Sigmoid colon (tissue), 7 donors: ENCODE results near the gene ZSWIM8. TPM values are rescaled to one million over a fixed set of nuclear protein-coding genes. Genes with fewer than 3 reads are reported as not detected.

ENCODE experiments used
- DNase-seq: peaks from one replicate; pipeline ENCODE4 v3.0.0-alpha.2; 2019
- H3K27ac ChIP-seq, 4 donors: fragments of 200-600 bp; sonication (generic); one replicate each; pipeline ENCODE4 v1.5.1; 2016 to 2019; ENCODE audit warnings: mild to moderate bottlenecking in 1 of 4
- H3K27me3 ChIP-seq, 3 donors: fragments of 200-600 bp; sonication (generic); one replicate each; pipeline ENCODE4 v1.5.1; 2019; ENCODE audit warnings: mild to moderate bottlenecking in 1 of 3
- H3K36me3 ChIP-seq, 4 donors: fragments of 200-600 bp; sonication (generic); one replicate each; pipeline ENCODE4 v1.5.1; 2016 to 2019
- H3K4me1 ChIP-seq, 4 donors: fragments of 200-600 bp; sonication (generic); one replicate each; pipeline ENCODE4 v1.5.1; 2017 to 2019
- H3K4me3 ChIP-seq, 4 donors: fragments of 200-600 bp; sonication (generic); one replicate each; pipeline ENCODE4 v1.5.1; 2017 to 2019; ENCODE audit warnings: mild to moderate bottlenecking in 2 of 4, moderate library complexity in 1 of 4
- H3K9me3 ChIP-seq, 4 donors: fragments of 200-600 bp in 3 of 4; sonication (generic) in 3 of 4; one replicate each; pipeline versions ENCODE4 v1.5.1 to v1.6.1; 2013 to 2019
- EP300 ChIP-seq, 4 donors: sonication (generic); formaldehyde crosslinking; IDR thresholded peaks; one replicate each; pipeline ENCODE4 v1.6.1; 2017; ENCODE audit warnings: antibody characterized with exemption in 4 of 4
- POLR2A ChIP-seq, 2 donors: fragments of 450-650 bp; IDR thresholded peaks; one replicate each; pipeline ENCODE4 v1.6.1; 2016; ENCODE audit warnings: antibody characterized with exemption in 2 of 2, mild to moderate bottlenecking in 2 of 2, moderate library complexity in 2 of 2
- POLR2AphosphoS5 ChIP-seq, 4 donors: sonication (generic); formaldehyde crosslinking; IDR thresholded peaks; one replicate each; pipeline ENCODE4 v1.6.1; 2017; ENCODE audit warnings: antibody characterized with exemption in 4 of 4
- WGBS, 2 donors: extraction: QIAGEN DNeasy Blood & Tissue Kit; methylation state at CpG; one replicate each; pipeline ENCODE4 v1.1.7; 2013; 5-methylcytosine and 5-hydroxymethylcytosine counted together
- intact Hi-C: fragments of 100-400 bp; cut with DNase I; formaldehyde crosslinking; loops from one replicate; pipeline ENCODE4 v1.15.1; 2023
- polyA plus RNA-seq, 3 donors: library from polyadenylated mRNA; stranded (reverse); fragments of 200-250 nt; gene quantifications; one replicate each; pipeline ENCODE4 v1.2.3, GENCODE V29; 2013
- total RNA-seq, 4 donors: library from RNA; depleted of rRNA; stranded (reverse); fragments of >200 nt; gene quantifications; one replicate each; pipeline ENCODE4 v1.1.0, GENCODE V29; 2016
- TF ChIP-seq, protein P1 (sequence below), 4 experiments: fragments of 450-650 bp in 3 of 4; fragments of 200-600 bp in 1 of 4; IDR thresholded peaks; one replicate each; pipeline ENCODE4 v1.5.1; 2016 to 2019; ENCODE audit warnings: antibody characterized with exemption in 4 of 4, mild to moderate bottlenecking in 3 of 4, moderate library complexity in 2 of 4
- donor health status: healthy with polysubstance abuse.
- donor health status: Bipolar disorder and iron deficiency.
- donor health status: healthy.

Gene ZSWIM8
- total and polyA plus RNA-seq, 7 donors: 34.8 to 138 (median 61.8) TPM

DNA sequence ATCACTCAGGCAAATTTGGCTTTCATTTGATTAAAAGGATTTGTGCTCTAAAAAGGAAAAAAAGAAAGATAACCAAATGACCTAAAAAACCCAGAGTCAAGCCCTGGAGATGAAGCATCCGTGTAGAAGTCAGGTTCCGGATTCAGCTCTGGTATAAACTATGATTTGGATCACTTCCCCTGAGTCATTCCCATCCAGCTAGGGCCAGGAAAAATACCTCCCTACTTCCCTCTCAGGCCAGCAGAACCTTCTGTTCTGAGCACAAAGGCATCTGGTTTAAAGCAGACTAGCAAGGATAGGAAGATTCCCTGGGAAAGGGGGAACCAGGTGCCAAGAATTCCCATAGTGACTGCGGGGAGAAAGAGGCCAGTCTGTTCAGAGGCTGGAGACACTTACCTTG, 51.7 kb downstream of the ZSWIM8 start:
- peaks cover 0 to 16% (median 12%) of the 10 kb centered on the region in 4 donors for H3K4me1 ChIP-seq
- peak overlapping the region; percentile 52 to 67 (median 58) for H3K27ac ChIP-seq
- no peak for TF ChIP-seq EP300 (IDR thresholded peaks at IDR 0.05)
- TF ChIP-seq, protein P1, sequence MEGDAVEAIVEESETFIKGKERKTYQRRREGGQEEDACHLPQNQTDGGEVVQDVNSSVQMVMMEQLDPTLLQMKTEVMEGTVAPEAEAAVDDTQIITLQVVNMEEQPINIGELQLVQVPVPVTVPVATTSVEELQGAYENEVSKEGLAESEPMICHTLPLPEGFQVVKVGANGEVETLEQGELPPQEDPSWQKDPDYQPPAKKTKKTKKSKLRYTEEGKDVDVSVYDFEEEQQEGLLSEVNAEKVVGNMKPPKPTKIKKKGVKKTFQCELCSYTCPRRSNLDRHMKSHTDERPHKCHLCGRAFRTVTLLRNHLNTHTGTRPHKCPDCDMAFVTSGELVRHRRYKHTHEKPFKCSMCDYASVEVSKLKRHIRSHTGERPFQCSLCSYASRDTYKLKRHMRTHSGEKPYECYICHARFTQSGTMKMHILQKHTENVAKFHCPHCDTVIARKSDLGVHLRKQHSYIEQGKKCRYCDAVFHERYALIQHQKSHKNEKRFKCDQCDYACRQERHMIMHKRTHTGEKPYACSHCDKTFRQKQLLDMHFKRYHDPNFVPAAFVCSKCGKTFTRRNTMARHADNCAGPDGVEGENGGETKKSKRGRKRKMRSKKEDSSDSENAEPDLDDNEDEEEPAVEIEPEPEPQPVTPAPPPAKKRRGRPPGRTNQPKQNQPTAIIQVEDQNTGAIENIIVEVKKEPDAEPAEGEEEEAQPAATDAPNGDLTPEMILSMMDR (IDR thresholded peaks at IDR 0.05): no peak
- TF ChIP-seq POLR2A (IDR thresholded peaks at IDR 0.05): no peak
- TF ChIP-seq POLR2AphosphoS5 (IDR thresholded peaks at IDR 0.05): peak in 1 of 4 donors; percentile 19
- no peak for DNase-seq
- WGBS, 2 donors: 92 to 94% methylated on average over 3 of the region's 3 CpGs
- H3K36me3 ChIP-seq: peaks cover 34 to 94% (median 72%) of the 10 kb centered on the region in 4 donors
- H3K9me3 ChIP-seq: no peaks in the 10 kb centered on the region
- no peak overlapping the region for H3K4me3 ChIP-seq
- intact Hi-C loops: no loop called here
- no peaks in the 10 kb centered on the region for H3K27me3 ChIP-seq

DNA sequence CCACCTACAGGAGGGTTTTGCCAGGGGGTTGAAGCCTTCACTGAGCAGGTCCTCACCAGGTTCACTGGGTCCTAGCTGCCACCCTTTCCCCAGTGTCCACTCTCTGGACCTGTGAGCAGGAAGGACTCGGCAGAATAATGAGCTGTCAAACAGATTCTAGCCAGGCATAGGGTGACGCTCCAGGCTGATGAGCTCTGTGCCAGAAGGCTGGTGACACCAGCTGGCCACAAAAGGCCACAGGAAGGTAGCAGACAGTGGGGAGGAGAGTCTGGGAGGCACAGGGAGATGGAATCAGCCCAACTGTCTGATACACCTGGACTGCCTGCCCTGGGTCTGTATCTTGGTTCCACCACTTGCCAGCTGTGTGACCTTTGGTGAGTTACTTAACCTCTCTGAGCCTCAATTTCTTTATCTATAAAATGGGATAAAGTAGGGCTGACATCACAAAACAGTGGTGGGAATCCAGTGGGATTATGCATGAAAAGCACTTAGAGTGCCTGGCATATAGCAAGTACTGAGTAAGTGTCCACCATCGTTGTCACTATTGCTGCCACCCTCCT, 52.7 kb downstream of the ZSWIM8 start:
- H3K9me3 ChIP-seq: no peaks in the 10 kb centered on the region
- peaks cover 44 to 94% (median 81%) of the 10 kb centered on the region in 4 donors for H3K36me3 ChIP-seq
- no peak for TF ChIP-seq POLR2A (IDR thresholded peaks at IDR 0.05)
- H3K27ac ChIP-seq: peak overlapping the region; percentile 27 to 67 (median 56)
- peaks cover 0 to 16% (median 12%) of the 10 kb centered on the region in 4 donors for H3K4me1 ChIP-seq
- no peak for DNase-seq
- intact Hi-C loops: no loop called here
- H3K27me3 ChIP-seq: no peaks in the 10 kb centered on the region
- H3K4me3 ChIP-seq: no peak overlapping the region
- WGBS, 2 donors: 92% methylated on average over 3 of the region's 3 CpGs

DNA sequence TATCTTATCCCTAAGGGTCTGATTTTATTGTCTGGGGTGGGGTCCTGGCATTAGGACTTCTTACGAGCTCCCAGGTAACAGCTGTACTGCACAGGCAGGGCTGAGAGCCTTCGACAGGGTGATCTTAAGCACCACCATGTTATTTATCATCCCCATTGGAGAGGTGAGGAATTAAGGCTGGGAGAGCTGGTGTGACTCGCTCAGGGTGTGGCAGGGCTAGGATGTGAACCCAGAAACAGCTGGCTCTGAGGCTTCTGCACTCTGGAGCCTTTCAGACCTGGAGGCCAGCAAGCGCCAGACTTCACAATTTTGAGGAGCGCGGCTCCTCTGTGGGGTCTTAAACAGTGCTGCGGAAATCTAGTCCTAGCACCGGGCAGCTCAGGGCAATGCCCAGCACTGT, 53.4 kb downstream of the ZSWIM8 start:
- WGBS, 2 donors: 95% methylated on average over 8 of the region's 8 CpGs
- intact Hi-C loops: no loop called here
- H3K9me3 ChIP-seq: no peaks in the 10 kb centered on the region
- H3K36me3 ChIP-seq: peaks cover 44 to 97% (median 87%) of the 10 kb centered on the region in 4 donors
- no peak overlapping the region for H3K4me3 ChIP-seq
- DNase-seq: no peak
- H3K27ac ChIP-seq: peak overlapping the region in 1 of 4 donors; percentile 67
- peaks cover 0 to 16% (median 12%) of the 10 kb centered on the region in 4 donors for H3K4me1 ChIP-seq
- no peaks in the 10 kb centered on the region for H3K27me3 ChIP-seq
- no peak for TF ChIP-seq EP300 (IDR thresholded peaks at IDR 0.05)
- TF ChIP-seq POLR2AphosphoS5 (IDR thresholded peaks at IDR 0.05): no peak
- TF ChIP-seq, protein P1 (IDR thresholded peaks at IDR 0.05): no peak
- no peak for TF ChIP-seq POLR2A (IDR thresholded peaks at IDR 0.05)

DNA sequence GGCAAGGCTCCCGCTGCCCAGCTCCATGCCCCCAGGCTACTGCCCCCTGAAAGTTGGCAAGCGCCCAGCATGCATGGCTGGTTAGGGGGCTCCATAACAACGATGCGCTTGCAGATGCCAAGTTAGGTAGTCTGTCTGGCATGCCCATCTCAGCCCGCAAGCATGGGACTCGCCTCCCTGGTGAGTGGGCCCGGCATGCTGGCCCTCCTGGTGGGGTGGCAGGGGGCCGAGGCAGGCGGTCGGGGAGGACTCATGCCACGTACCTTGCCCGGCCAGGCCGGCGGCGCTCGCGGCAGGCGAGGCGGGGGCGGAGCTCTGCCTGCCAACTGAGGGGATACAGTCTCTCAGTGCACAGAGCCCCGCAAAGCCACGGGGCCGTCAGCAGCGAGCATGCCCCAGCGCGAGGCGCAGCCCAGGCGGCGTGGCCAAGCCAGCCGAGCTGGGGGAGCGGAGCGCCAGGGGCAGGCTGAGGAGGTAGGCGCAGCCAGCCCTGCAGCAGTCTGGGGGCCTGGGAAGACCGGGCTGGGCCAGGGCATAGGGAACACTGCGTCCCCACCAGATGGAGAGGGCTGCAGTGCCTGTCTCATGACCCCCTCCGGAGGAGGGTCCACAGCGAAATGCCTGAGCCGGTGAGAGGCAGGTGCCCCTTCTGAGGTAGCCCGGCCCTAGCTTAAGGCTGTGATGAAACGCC, 54.0 kb downstream of the ZSWIM8 start:
- no peak for DNase-seq
- peaks cover 44 to 100% (median 87%) of the 10 kb centered on the region in 4 donors for H3K36me3 ChIP-seq
- peaks cover 0 to 16% (median 12%) of the 10 kb centered on the region in 4 donors for H3K4me1 ChIP-seq
- intact Hi-C loops: no loop called here
- no peak overlapping the region for H3K4me3 ChIP-seq
- H3K27me3 ChIP-seq: no peaks in the 10 kb centered on the region
- 96 to 97% methylated on average over 40 of the region's 40 CpGs for WGBS, 2 donors
- no peak for TF ChIP-seq EP300 (IDR thresholded peaks at IDR 0.05)
- TF ChIP-seq POLR2AphosphoS5 (IDR thresholded peaks at IDR 0.05): no peak
- no peak for TF ChIP-seq POLR2A (IDR thresholded peaks at IDR 0.05)
- TF ChIP-seq, protein P1 (IDR thresholded peaks at IDR 0.05): no peak
- H3K27ac ChIP-seq: no peak overlapping the region
- H3K9me3 ChIP-seq: no peaks in the 10 kb centered on the region

DNA sequence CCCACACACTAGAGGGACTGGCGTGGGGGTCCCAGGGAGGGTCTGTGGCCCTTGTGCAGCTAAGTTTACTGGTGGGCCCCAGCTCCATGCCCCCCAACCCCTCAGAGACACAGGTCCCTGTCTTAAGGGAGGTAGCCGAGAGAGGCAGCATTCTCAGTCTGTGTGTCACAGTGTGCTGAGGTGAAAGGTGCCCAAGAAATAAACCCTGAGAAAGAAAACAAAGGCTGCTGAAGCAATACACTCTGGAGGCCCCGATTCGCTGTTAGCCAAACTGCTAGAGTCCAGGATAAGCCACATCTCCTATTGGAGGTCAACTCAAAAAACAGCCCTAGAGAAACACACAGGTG, 54.6 kb downstream of the ZSWIM8 start:
- Histone ChIP-seq H3K4me1 (peaks cover 0 to 16% (median 12%) of the 10 kb centered on the region in 4 donors), H3K27me3 (no peaks in the 10 kb centered on the region), H3K27ac (no peak overlapping the region), H3K4me3 (no peak overlapping the region), H3K9me3 (no peaks in the 10 kb centered on the region), H3K36me3 (peaks cover 44 to 100% (median 88%) of the 10 kb centered on the region in 4 donors)
- TF ChIP-seq, protein P1 (IDR thresholded peaks at IDR 0.05): no peak
- TF ChIP-seq EP300 (IDR thresholded peaks at IDR 0.05) (no peak), POLR2AphosphoS5 (IDR thresholded peaks at IDR 0.05) (no peak), POLR2A (IDR thresholded peaks at IDR 0.05) (no peak)
- WGBS, 2 donors: 95 to 98% methylated on average over 4 of the region's 4 CpGs
- DNase-seq: no peak
- intact Hi-C loops: no loop called here
